ENCODE results near the gene ZNF467.
A peak's percentile ranks its signal among the peaks of the same experiment; 100 is the strongest.

Gene ZNF467

GRCh38 chr7:149721084-149721601 is 52.2 kb downstream of the ZNF467 start:
- H3K4me3 Mint-ChIP-seq = no peak overlapping the region
- H3K9me3 Mint-ChIP-seq = no peaks in the 10 kb centered on the region
- peaks cover 39% of the 10 kb centered on the region for H3K4me1 Mint-ChIP-seq (ENCODE audit: low read depth)
- no peak overlapping the region for H3K27ac Mint-ChIP-seq
- H3K36me3 Mint-ChIP-seq (ENCODE audit: low read depth) = peaks cover 45% of the 10 kb centered on the region
- no peaks in the 10 kb centered on the region for H3K27me3 Mint-ChIP-seq
- intact Hi-C loops (cut with micrococcal nuclease) = no loop called here

- H3K36me3 Mint-ChIP-seq (ENCODE audit: low read depth) = peaks cover 45% of the 10 kb centered on the region
- H3K4me1 Mint-ChIP-seq (ENCODE audit: low read depth) = peaks cover 39% of the 10 kb centered on the region
- no peaks in the 10 kb centered on the region for H3K27me3 Mint-ChIP-seq
- H3K27ac Mint-ChIP-seq = no peak overlapping the region
- intact Hi-C loops (cut with micrococcal nuclease) = no loop called here
- no peaks in the 10 kb centered on the region for H3K9me3 Mint-ChIP-seq
- H3K4me3 Mint-ChIP-seq = no peak overlapping the region
Measured at GRCh38 chr7:149720372-149721083, 52.9 kb downstream of the ZNF467 start.

- intact Hi-C loops (cut with micrococcal nuclease) = no loop called here
- Mint-ChIP-seq H3K4me3 (no peak overlapping the region), H3K4me1 (ENCODE audit: low read depth) (peaks cover 39% of the 10 kb centered on the region), H3K27me3 (no peaks in the 10 kb centered on the region), H3K27ac (no peak overlapping the region), H3K36me3 (ENCODE audit: low read depth) (peaks cover 45% of the 10 kb centered on the region), H3K9me3 (no peaks in the 10 kb centered on the region)
Measured at GRCh38 chr7:149719912-149720335, 53.5 kb downstream of the ZNF467 start.

- Mint-ChIP-seq H3K36me3 (ENCODE audit: low read depth) (peaks cover 42% of the 10 kb centered on the region), H3K27me3 (peaks cover 2% of the 10 kb centered on the region), H3K4me1 (ENCODE audit: low read depth) (peaks cover 38% of the 10 kb centered on the region), H3K27ac (no peak overlapping the region), H3K9me3 (no peaks in the 10 kb centered on the region), H3K4me3 (no peak overlapping the region)
- intact Hi-C loops (cut with micrococcal nuclease) = no loop called here
Measured at GRCh38 chr7:149719050-149719899, 54.1 kb downstream of the ZNF467 start.

GRCh38 chr7:149718730-149719049 is 54.7 kb downstream of the ZNF467 start:
- no peaks in the 10 kb centered on the region for H3K9me3 Mint-ChIP-seq
- H3K4me1 Mint-ChIP-seq (ENCODE audit: low read depth) = peaks cover 44% of the 10 kb centered on the region
- H3K27me3 Mint-ChIP-seq = peaks cover 8% of the 10 kb centered on the region
- peaks cover 37% of the 10 kb centered on the region for H3K36me3 Mint-ChIP-seq (ENCODE audit: low read depth)
- no peak overlapping the region for H3K4me3 Mint-ChIP-seq
- intact Hi-C loops (cut with micrococcal nuclease) = no loop called here
- H3K27ac Mint-ChIP-seq = no peak overlapping the region

GRCh38 chr7:149717481-149717880 is 55.9 kb downstream of the ZNF467 start:
- H3K27ac Mint-ChIP-seq = no peak overlapping the region
- peaks cover 40% of the 10 kb centered on the region for H3K4me1 Mint-ChIP-seq (ENCODE audit: low read depth)
- intact Hi-C loops (cut with micrococcal nuclease) = no loop called here
- H3K27me3 Mint-ChIP-seq = peaks cover 19% of the 10 kb centered on the region
- no peaks in the 10 kb centered on the region for H3K9me3 Mint-ChIP-seq
- no peak overlapping the region for H3K4me3 Mint-ChIP-seq
- H3K36me3 Mint-ChIP-seq (ENCODE audit: low read depth) = peaks cover 24% of the 10 kb centered on the region

- Mint-ChIP-seq H3K4me1 (ENCODE audit: low read depth) (peaks cover 34% of the 10 kb centered on the region), H3K4me3 (no peak overlapping the region), H3K36me3 (ENCODE audit: low read depth) (peaks cover 21% of the 10 kb centered on the region), H3K27me3 (peaks cover 19% of the 10 kb centered on the region), H3K27ac (no peak overlapping the region), H3K9me3 (peaks cover 1% of the 10 kb centered on the region)
- intact Hi-C loops (cut with micrococcal nuclease) = no loop called here
Measured at GRCh38 chr7:149716932-149717307, 56.5 kb downstream of the ZNF467 start.

- H3K27me3 Mint-ChIP-seq = peaks cover 19% of the 10 kb centered on the region
- intact Hi-C loops (cut with micrococcal nuclease) = no loop called here
- no peak overlapping the region for H3K27ac Mint-ChIP-seq
- peaks cover 16% of the 10 kb centered on the region for H3K36me3 Mint-ChIP-seq (ENCODE audit: low read depth)
- no peak overlapping the region for H3K4me3 Mint-ChIP-seq
- peaks cover 33% of the 10 kb centered on the region for H3K4me1 Mint-ChIP-seq (ENCODE audit: low read depth)
- peaks cover 8% of the 10 kb centered on the region for H3K9me3 Mint-ChIP-seq
Measured at GRCh38 chr7:149716007-149716931, 57.1 kb downstream of the ZNF467 start.

GRCh38 chr7:149715476-149715875 is 57.9 kb downstream of the ZNF467 start:
- peaks cover 16% of the 10 kb centered on the region for H3K9me3 Mint-ChIP-seq
- H3K27me3 Mint-ChIP-seq = peaks cover 22% of the 10 kb centered on the region
- H3K27ac Mint-ChIP-seq = peak overlapping the region; percentile 46
- peaks cover 33% of the 10 kb centered on the region for H3K4me1 Mint-ChIP-seq (ENCODE audit: low read depth)
- H3K4me3 Mint-ChIP-seq = peak overlapping the region; percentile 77
- intact Hi-C loops (cut with micrococcal nuclease) = no loop called here
- H3K36me3 Mint-ChIP-seq (ENCODE audit: low read depth) = peaks cover 13% of the 10 kb centered on the region

GRCh38 chr7:149714910-149715471 is 58.4 kb downstream of the ZNF467 start:
- Mint-ChIP-seq H3K4me3 (peak overlapping the region; percentile 77), H3K27me3 (peaks cover 22% of the 10 kb centered on the region), H3K9me3 (peaks cover 18% of the 10 kb centered on the region), H3K4me1 (ENCODE audit: low read depth) (peaks cover 33% of the 10 kb centered on the region), H3K36me3 (ENCODE audit: low read depth) (peaks cover 8% of the 10 kb centered on the region), H3K27ac (peak overlapping the region; percentile 46)
- intact Hi-C loops (cut with micrococcal nuclease) = no loop called here
